Measurements from ENCODE around the gene RREB1. TPM values are rescaled to one million over a fixed set of nuclear protein-coding genes. Genes with fewer than 3 reads are reported as not detected.
A peak's percentile ranks its signal among the peaks of the same experiment; 100 is the strongest.
"Not testable (repeated sequence)": the region's sequence is repeated elsewhere in the genome, so short reads cannot be mapped to it uniquely, and the experiment has no call there.

RREB1 gene
- total and polyA plus RNA-seq, 2 experiments from 2014 or later, result 6.4 to 12.4 TPM

DNA sequence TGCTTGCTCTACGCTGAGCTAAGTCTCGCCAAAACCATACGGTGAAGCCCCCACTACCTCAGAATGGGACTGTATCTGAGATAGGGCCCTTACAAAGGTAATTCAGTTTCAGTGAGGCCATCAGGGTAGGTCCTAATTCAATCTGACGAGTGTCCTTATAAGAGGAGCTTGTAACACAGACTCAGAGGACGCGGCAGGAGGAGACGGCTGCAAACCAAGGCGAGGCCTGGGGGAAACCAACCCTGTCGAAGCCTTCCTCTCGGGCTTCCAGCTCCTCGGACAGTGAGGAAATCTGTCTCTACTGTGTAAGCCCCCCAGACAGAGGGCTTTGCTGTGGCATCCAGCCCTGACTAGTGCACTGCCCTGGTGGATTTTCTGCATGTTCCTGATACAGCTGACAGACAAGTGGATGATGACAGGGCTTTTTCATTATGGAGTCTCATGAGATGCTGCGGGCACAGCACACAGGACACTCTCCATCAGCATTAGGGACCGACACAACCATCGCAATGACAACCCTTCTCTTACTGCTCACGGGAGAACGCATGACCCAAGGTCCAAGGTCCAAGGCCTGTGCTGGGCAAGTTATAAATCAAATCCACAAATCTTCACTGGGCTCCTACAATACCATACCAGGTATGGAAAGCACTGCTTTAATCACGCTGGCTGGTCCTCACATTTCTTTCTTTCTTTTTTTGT is 157.1 kb downstream of the RREB1 start:
- no peak overlapping the region for H3K27ac ChIP-seq
- peaks cover 4% of the 10 kb centered on the region; the same call in 1 of the 2 replicates for H3F3A ChIP-seq (ENCODE audit: insufficient read depth)
- H3K79me2 ChIP-seq (ENCODE audit: insufficient read depth), result no peaks in the 10 kb centered on the region
- peaks cover 8% of the 10 kb centered on the region for H3K4me1 ChIP-seq (ENCODE audit: insufficient read depth)
- no peaks in the 10 kb centered on the region for H3K27me3 ChIP-seq (replicated peaks; ENCODE audit: insufficient read depth)
- in situ Hi-C loops (cut with MboI), result no loop called here
- H3K9me3 ChIP-seq (ENCODE audit: low read depth), result no peaks in the 10 kb centered on the region
- 89 to 90% methylated on average over 17 of the region's 17 CpGs for WGBS, 2 experiments (ENCODE audit: low coverage in 1 of 2, low lambda C conversion rate in 2 of 2, missing lambda C conversion rate in 2 of 2)
- DNase-seq, result no peak
- TF ChIP-seq EZH2 (IDR thresholded peaks at IDR 0.05; ENCODE audit: insufficient read depth, poor library complexity, severe bottlenecking) (no peak), EZH2phosphoT487 (IDR thresholded peaks at IDR 0.05; ENCODE audit: insufficient read depth, low read depth) (no peak)
- no peak overlapping the region for H3K4me2 ChIP-seq (ENCODE audit: unreplicated experiment)
- no peaks in the 10 kb centered on the region for H4K20me1 ChIP-seq (ENCODE audit: insufficient read depth)
- H3K4me3 ChIP-seq, result no peak overlapping the region
- H3K9me2 ChIP-seq (ENCODE audit: insufficient read depth), result no peaks in the 10 kb centered on the region
- no peak overlapping the region for H2AFZ ChIP-seq
- no peak overlapping the region for H3K9ac ChIP-seq
- no peaks in the 10 kb centered on the region for H3K36me3 ChIP-seq (ENCODE audit: low read depth)

- DNase-seq; H3K79me2 ChIP-seq (ENCODE audit: insufficient read depth); H3K27ac ChIP-seq; H3K9ac ChIP-seq; H3K4me3 ChIP-seq; H3K9me3 ChIP-seq (ENCODE audit: low read depth); H3K4me2 ChIP-seq (ENCODE audit: unreplicated experiment); H3F3A ChIP-seq (ENCODE audit: insufficient read depth); H3K9me2 ChIP-seq (ENCODE audit: insufficient read depth); H4K20me1 ChIP-seq (ENCODE audit: insufficient read depth); H2AFZ ChIP-seq; H3K36me3 ChIP-seq (ENCODE audit: low read depth); H3K27me3 ChIP-seq (replicated peaks; ENCODE audit: insufficient read depth); H3K4me1 ChIP-seq (ENCODE audit: insufficient read depth); in situ Hi-C loops (cut with MboI): not testable (repeated sequence)
- WGBS, 2 experiments (ENCODE audit: low coverage in 1 of 2, low lambda C conversion rate in 2 of 2, missing lambda C conversion rate in 2 of 2), result 87 to 91% methylated on average over 7 of the region's 7 CpGs
Measured at GRCh38 chr6:7265385-7265726, 157.6 kb downstream of the RREB1 start.

GRCh38 chr6:7267071-7267465 is 159.3 kb downstream of the RREB1 start:
- Histone ChIP-seq H3K9ac (no peak overlapping the region), H3K9me2 (ENCODE audit: insufficient read depth) (no peaks in the 10 kb centered on the region), H3K4me3 (no peak overlapping the region), H3K4me2 (ENCODE audit: unreplicated experiment) (no peak overlapping the region), H3K9me3 (ENCODE audit: low read depth) (no peaks in the 10 kb centered on the region), H3K4me1 (ENCODE audit: insufficient read depth) (peaks cover 8% of the 10 kb centered on the region), H4K20me1 (ENCODE audit: insufficient read depth) (no peaks in the 10 kb centered on the region), H3K79me2 (ENCODE audit: insufficient read depth) (no peaks in the 10 kb centered on the region), H3K27me3 (replicated peaks; ENCODE audit: insufficient read depth) (no peaks in the 10 kb centered on the region), H2AFZ (no peak overlapping the region), H3K27ac (no peak overlapping the region), H3F3A (ENCODE audit: insufficient read depth) (peaks cover 4% of the 10 kb centered on the region; the same call in 1 of the 2 replicates), H3K36me3 (ENCODE audit: low read depth) (no peaks in the 10 kb centered on the region)
- WGBS, 2 experiments (ENCODE audit: low coverage in 1 of 2, low lambda C conversion rate in 2 of 2, missing lambda C conversion rate in 2 of 2), result 81 to 89% methylated on average over 8 of the region's 8 CpGs
- no peak for TF ChIP-seq EZH2phosphoT487 (IDR thresholded peaks at IDR 0.05; ENCODE audit: insufficient read depth, low read depth)
- no peak for TF ChIP-seq EZH2 (IDR thresholded peaks at IDR 0.05; ENCODE audit: insufficient read depth, poor library complexity, severe bottlenecking)
- DNase-seq, result no peak
- in situ Hi-C loops (cut with MboI), result no loop called here

DNA sequence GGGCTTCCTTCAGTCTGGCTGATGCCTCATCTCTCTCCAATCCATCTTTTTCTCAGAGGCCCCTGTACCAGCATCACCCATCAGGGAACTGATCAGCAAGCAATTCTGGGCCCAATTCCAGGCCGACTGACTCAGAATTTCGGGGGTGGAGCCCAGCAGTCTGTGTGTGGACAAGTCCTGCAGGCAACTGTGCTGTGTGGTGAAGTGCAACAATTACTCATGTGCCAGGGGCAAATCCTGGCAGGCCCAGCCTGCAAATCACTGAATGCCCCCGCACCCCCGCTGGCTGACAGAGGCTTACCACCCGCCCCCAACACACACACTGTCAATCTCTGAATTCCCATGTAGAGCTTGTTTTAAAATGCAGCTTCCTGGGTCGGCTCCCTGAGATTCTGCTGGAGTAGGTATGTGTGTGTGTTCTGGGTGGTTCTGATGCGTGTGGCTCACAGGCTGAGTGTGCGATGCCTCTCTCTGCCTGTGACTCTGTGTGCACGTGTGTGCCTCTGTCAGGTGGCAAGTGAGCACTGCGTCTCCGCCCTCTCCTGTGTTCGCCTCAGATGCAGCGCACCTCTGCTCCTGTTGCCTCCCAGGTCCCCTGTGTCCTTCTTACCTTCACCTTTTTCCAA is 159.8 kb downstream of the RREB1 start:
- H3K9me3 ChIP-seq (ENCODE audit: low read depth), result no peaks in the 10 kb centered on the region
- no peaks in the 10 kb centered on the region for H3K9me2 ChIP-seq (ENCODE audit: insufficient read depth)
- peak overlapping the region; percentile 41; the same call in 1 of the 2 replicates for H2AFZ ChIP-seq
- no peaks in the 10 kb centered on the region for H4K20me1 ChIP-seq (ENCODE audit: insufficient read depth)
- no peak for TF ChIP-seq EZH2 (IDR thresholded peaks at IDR 0.05; ENCODE audit: insufficient read depth, poor library complexity, severe bottlenecking)
- TF ChIP-seq EZH2phosphoT487 (IDR thresholded peaks at IDR 0.05; ENCODE audit: insufficient read depth, low read depth), result no peak
- H3K9ac ChIP-seq, result peak overlapping the region; percentile 19; the same call in 1 of the 2 replicates
- H3K79me2 ChIP-seq (ENCODE audit: insufficient read depth), result no peaks in the 10 kb centered on the region
- H3K4me2 ChIP-seq (ENCODE audit: unreplicated experiment), result peak overlapping the region; percentile 33
- no peaks in the 10 kb centered on the region for H3K27me3 ChIP-seq (replicated peaks; ENCODE audit: insufficient read depth)
- in situ Hi-C loops (cut with MboI), result no loop called here
- H3K4me1 ChIP-seq (ENCODE audit: insufficient read depth), result peaks cover 8% of the 10 kb centered on the region
- H3K4me3 ChIP-seq, result no peak overlapping the region
- H3K27ac ChIP-seq, result peak overlapping the region; percentile 21
- no peaks in the 10 kb centered on the region for H3K36me3 ChIP-seq (ENCODE audit: low read depth)
- peaks cover 4% of the 10 kb centered on the region; the same call in 1 of the 2 replicates for H3F3A ChIP-seq (ENCODE audit: insufficient read depth)
- WGBS, 2 experiments (ENCODE audit: low coverage in 1 of 2, low lambda C conversion rate in 2 of 2, missing lambda C conversion rate in 2 of 2), result 19 to 40% methylated on average over 10 to 13 of the region's 13 CpGs
- DNase-seq, result peak; percentile 97
